Measurements from ENCODE around the gene TH. TPM values are rescaled to one million over a fixed set of nuclear protein-coding genes. Genes with fewer than 3 reads are reported as not detected.
A peak's percentile ranks its signal among the peaks of the same experiment; 100 is the strongest.
"Not testable (repeated sequence)": the region's sequence is repeated elsewhere in the genome, so short reads cannot be mapped to it uniquely, and the experiment has no call there.

Gene TH
- polyA plus RNA-seq, 3 donors = 0.73 to 1.7 (median 1.4) TPM

DNA sequence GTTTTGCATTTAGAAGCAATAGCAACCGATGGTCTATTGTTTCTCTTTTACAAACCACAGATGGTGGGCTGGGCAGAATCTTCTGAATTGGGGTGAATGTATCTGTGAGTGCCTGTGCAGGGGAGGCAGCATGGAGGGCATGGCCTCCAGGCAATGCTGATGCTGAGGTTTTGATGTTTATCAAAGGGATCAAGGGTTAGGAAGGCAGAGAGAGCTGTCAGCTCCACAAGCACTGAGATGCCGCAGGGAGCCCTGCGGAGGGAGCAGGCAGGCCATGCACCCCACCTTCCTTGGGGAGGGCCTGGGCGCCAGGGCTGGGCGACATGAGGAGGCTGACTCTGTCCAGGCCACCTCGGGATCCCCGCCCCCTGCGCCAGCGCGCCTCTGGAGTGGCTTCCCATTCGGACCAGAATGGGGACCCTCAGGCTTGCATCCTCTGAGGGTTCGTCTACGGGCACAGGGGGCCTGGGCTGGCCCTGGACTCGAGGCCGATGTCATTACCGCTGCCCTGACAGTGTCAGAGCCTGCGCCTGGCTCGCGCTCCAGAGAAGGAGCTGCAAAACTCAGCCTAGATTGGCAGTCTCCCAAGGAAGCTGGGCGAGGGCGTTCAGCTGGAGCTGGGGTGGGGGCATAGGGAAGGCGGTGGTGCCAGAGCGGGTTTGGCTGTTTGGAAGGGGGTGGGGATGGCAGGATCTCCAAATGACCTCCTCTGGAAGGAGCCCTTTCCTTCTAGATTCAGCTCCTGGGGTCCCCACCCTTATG lies 13.9 kb upstream of the TH start:
- DNase-seq (ENCODE audit: extremely low read depth in 1 of 11, low read depth in 9 of 11, low spot score in 4 of 11) = no peak

GRCh38 chr11:2182692-2183474 lies 11.3 kb upstream of the TH start:
- DNase-seq (ENCODE audit: extremely low read depth in 1 of 11, low read depth in 9 of 11, low spot score in 4 of 11) = no peak

GRCh38 chr11:2182075-2182474 lies 10.5 kb upstream of the TH start:
- DNase-seq (ENCODE audit: extremely low read depth in 1 of 11, low read depth in 9 of 11, low spot score in 4 of 11) = no peak

GRCh38 chr11:2180789-2181370 lies 9.3 kb upstream of the TH start:
- no peak for DNase-seq (ENCODE audit: extremely low read depth in 1 of 11, low read depth in 9 of 11, low spot score in 4 of 11)

DNA sequence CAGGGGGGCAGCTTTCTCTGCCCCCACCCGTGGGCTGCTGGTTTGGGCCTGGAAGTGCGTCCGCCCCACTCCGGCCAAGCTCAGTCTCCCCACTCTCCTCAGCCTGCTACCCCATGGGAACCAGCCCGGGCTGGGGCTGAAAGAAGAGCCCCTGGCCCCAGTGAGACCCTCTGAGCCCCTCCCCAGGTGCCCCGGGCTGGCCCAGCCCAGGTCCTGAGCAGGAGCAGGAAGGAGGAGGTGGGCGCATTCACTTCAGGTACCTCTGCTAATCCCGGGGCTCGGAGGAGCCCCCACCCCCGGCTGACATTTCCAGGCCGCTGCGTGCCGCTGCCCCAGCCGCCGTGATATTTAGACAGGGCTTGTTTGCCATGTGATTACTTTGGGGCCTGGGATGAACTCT lies 8.7 kb upstream of the TH start:
- no peak for DNase-seq (ENCODE audit: extremely low read depth in 1 of 11, low read depth in 9 of 11, low spot score in 4 of 11)

DNA sequence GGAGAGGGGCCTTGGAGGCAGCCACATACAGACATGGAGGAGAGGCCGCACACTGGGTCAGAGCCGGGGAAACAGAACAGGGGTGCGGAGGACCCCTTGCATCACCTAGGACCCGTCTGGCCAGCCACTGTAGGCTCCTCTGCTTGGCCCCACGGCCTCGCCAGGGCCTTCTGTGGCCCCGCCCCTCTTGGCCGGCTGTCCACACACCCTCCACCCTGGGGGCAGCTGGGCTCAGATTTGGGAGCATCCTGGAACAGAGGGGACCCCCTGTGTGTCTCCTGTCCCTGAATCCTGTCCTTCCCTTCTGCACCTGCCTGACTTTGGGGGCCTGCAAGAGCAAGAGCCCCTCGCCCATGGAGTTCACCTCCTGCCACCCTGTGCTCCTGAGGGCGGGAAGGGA lies 7.9 kb upstream of the TH start:
- no peak for DNase-seq (ENCODE audit: extremely low read depth in 1 of 11, low read depth in 9 of 11, low spot score in 4 of 11)

- DNase-seq (ENCODE audit: extremely low read depth in 1 of 11, low read depth in 9 of 11, low spot score in 4 of 11) = peak in 1 of 11 donors; percentile 54
Observed at GRCh38 chr11:2178906-2179494, 7.4 kb upstream of the TH start.

GRCh38 chr11:2178055-2178773 lies 6.6 kb upstream of the TH start:
- DNase-seq (ENCODE audit: extremely low read depth in 1 of 11, low read depth in 9 of 11, low spot score in 4 of 11) = not testable (repeated sequence)

GRCh38 chr11:2177076-2177475 lies 5.5 kb upstream of the TH start:
- no peak for DNase-seq (ENCODE audit: extremely low read depth in 1 of 11, low read depth in 9 of 11, low spot score in 4 of 11)

DNA sequence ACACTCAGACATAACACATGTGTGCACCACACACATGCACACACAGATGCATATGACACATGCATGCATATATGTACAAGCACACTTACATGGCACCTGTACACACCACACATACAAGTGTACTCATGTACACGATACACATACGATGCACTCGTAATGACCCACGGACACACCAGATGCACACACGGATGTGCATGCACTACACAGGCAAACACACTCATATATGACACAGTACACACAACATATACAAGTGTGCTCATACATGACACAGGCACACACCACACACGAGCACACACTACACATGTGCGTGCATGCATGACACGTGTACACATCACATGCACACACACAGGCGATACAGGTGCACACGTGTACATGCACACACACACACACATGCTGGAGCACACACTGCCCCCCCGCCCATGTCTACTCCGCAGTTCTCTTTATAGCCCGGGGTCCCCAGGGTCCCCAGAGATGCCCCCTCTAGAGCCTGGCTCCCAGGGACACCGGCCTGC lies 4.8 kb upstream of the TH start:
- DNase-seq (ENCODE audit: extremely low read depth in 1 of 11, low read depth in 9 of 11, low spot score in 4 of 11) = no peak

- DNase-seq (ENCODE audit: extremely low read depth in 1 of 11, low read depth in 9 of 11, low spot score in 4 of 11) = peak in 2 of 11 donors; percentile 31 to 32
Observed at GRCh38 chr11:2175659-2176058, 4.0 kb upstream of the TH start.

DNA sequence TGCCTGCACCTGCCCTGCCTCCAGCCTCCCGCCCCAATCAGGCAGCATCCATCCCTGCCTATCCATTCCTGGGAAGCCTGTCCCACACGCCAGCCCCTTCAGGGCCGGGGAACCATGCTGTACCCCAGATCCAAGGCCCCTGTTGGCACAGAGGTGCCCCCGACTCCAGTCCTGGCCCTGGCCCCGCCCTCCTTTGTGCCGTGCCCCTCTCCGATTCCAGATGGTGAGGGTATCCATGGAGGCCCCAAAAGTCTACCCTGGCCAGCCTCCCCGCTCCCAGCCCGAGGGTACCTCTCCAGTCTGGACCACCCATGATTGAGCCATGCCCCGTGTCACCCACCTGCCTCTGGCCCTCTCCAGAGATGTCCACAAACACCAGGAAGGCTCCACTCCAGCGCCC lies 2.7 kb upstream of the TH start:
- DNase-seq (ENCODE audit: extremely low read depth in 1 of 11, low read depth in 9 of 11, low spot score in 4 of 11) = no peak

- DNase-seq (ENCODE audit: extremely low read depth in 1 of 11, low read depth in 9 of 11, low spot score in 4 of 11) = no peak
Observed at GRCh38 chr11:2173761-2174160, 2.1 kb upstream of the TH start.

DNA sequence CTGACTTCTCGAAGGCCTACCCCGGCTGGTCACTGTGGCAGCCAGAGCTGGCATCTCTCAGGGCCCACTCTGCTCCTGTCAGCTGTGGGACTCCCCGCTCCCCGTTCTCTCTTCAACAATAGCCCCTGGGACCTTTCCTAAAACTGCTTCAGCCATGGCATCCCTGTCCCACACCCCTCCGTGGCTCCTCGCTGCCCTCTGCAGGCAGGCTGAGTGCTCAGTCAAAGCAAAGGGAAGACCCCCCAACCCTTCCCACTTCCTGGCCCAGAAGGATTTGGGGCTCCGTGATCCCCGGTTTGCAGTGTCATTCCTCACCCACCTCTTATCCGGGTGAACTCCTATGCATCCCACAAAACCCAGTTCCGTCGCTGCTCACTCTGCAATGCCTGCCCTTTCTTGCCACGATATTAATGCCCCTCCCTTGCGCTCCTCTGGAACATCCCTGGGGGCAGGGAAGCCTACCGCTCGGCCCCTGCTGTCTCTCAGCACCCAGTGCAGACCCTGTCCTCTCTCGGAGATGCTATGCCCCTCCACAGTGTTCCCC lies 1.6 kb upstream of the TH start:
- DNase-seq (ENCODE audit: extremely low read depth in 1 of 11, low read depth in 9 of 11, low spot score in 4 of 11) = no peak

- DNase-seq (ENCODE audit: extremely low read depth in 1 of 11, low read depth in 9 of 11, low spot score in 4 of 11) = no peak
Observed at GRCh38 chr11:2172676-2173075, 1.1 kb upstream of the TH start.

DNA sequence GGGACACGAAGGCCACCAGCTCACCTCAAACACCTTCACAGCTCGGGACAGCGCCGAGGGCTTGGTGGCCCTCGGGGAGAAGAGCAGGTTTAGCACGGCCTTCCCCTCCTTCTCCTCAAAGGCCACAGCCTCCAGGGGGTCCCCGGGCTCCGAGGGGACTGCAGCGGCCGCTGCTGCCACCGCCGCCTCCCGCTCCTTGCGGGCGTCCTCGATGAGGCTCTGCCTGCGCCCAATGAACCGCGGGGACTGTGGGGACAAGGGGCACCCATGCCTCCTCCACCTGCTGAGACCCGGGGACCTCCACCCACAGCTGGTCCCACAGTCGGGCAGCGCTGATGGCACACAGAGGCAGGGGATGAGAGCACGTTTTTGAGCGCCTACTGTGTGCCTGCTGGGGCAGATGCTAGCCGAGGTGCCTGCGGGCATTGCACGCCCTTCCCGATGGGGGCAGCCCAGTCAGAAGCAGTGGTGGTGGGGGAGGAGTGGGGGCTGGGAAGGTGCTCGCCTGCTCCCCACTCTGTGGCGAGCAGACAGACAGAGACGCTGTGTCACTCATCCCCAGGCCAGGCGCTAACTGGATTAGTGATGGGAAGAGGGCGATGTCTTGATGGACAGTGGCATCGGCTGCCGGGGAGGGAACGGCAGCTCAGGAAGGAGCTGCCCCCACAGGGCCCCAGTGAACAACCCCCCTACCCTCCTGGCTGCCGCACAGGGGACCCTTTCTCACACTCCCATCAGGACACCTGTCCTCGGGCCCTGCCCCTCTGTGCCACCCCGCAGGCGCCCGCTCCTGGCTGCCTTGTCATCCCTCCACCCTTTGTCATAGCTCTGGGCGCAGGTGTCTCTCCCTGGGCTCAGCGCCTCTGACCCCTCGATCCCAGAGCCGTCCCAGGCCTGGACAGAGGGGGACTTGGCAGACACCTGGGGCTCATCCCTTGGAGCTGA lies 1.7 kb downstream of the TH start:
- no peak for DNase-seq (ENCODE audit: extremely low read depth in 1 of 11, low read depth in 9 of 11, low spot score in 4 of 11)

DNA sequence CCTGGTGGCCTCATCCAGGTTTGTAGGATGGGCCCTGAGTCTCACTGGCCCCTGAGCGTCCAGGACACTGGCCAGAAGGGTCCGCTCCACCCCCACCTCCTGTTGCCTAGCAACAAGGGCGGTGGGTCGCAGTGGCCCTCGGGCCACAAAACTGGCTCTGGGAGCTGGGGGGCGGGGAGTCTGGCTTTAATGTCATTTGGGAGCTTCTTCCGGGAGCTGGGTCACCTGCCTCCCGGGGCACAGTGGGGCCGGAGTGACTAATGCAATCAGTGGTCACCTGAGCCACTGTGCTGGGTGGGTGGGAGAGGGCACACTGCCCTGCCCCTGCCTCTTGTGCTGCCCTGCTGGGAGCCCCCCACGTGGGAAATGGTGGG lies 2.6 kb downstream of the TH start:
- DNase-seq (ENCODE audit: extremely low read depth in 1 of 11, low read depth in 9 of 11, low spot score in 4 of 11) = no peak

Measured in renal cortex interstitium (tissue), 11 donors.